Adrenal gland (tissue), 12 donors: ENCODE data around the gene KLHL22. TPM values are rescaled to one million over a fixed set of nuclear protein-coding genes. Genes with fewer than 3 reads are reported as not detected.
A peak's percentile ranks its signal among the peaks of the same experiment; 100 is the strongest.

ENCODE experiments used
- DNase-seq, 7 donors: peaks; one replicate each; pipeline ENCODE4 v3.0.0-alpha.2; 2019 to 2020
- H3K27ac ChIP-seq, 5 donors: fragments of 200-600 bp; sonication (generic) in 4 of 5; 1 replicate in 3 of 5; 2 replicates in 2 of 5; pipeline versions ENCODE4 v1.5.1 to v1.8.0; 2016 to 2020; ENCODE audit warnings: mild to moderate bottlenecking in 1 of 5
- H3K27me3 ChIP-seq: fragments of 200-600 bp; 2 replicates; pipeline ENCODE4 v1.8.0; 2021
- H3K36me3 ChIP-seq, 2 donors: fragments of 200-600 bp; replicated peaks in 1 of 2; 1 replicate in 1 of 2; 2 replicates in 1 of 2; pipeline versions ENCODE4 v1.5.1 to v1.8.0; 2018 to 2022
- H3K4me1 ChIP-seq, 2 donors: fragments of 200-600 bp; replicated peaks in 1 of 2; 1 replicate in 1 of 2; 2 replicates in 1 of 2; pipeline versions ENCODE4 v1.5.1 to v1.8.0; 2018 to 2021
- H3K4me3 ChIP-seq, 4 donors: fragments of 200-600 bp; sonication (generic) in 3 of 4; one replicate each; pipeline ENCODE4 v1.5.1; 2016 to 2018
- H3K9me3 ChIP-seq, 3 donors: fragments of 200-600 bp; sonication (generic) in 1 of 3; replicated peaks in 1 of 3; 1 replicate in 2 of 3; 2 replicates in 1 of 3; pipeline versions ENCODE4 v1.5.1 to v1.8.0; 2016 to 2021
- CTCF ChIP-seq, 6 experiments: fragments of 450-650 bp in 4 of 6; fragments of 200-600 bp in 2 of 6; sonication (generic) in 1 of 6; IDR thresholded peaks; 1 replicate in 5 of 6; 2 replicates in 1 of 6; pipeline versions ENCODE4 v1.5.1 to v1.8.0; 2016 to 2021; ENCODE audit warnings: antibody characterized with exemption in 6 of 6, mild to moderate bottlenecking in 2 of 6, moderate library complexity in 1 of 6
- POLR2A ChIP-seq, 2 donors: fragments of 450-650 bp; IDR thresholded peaks; one replicate each; pipeline ENCODE4 v1.6.1; 2017; ENCODE audit warnings: antibody characterized with exemption in 2 of 2, mild to moderate bottlenecking in 2 of 2, moderate library complexity in 1 of 2
- WGBS, 4 donors: extraction: QIAGEN DNeasy Blood & Tissue Kit in 2 of 4; methylation state at CpG; one replicate each; pipeline versions ENCODE4 v1.1.5 to v1.1.7; 2013 to 2017; 5-methylcytosine and 5-hydroxymethylcytosine counted together
- intact Hi-C, 2 donors: fragments of 100-400 bp; cut with DNase I; formaldehyde crosslinking; loops; one replicate each; pipeline versions ENCODE4 v1.14.1 to v1.15.0; 2022 to 2023
- polyA plus RNA-seq, 3 donors: library from polyadenylated mRNA; stranded (reverse); fragments of 200-250 nt in 2 of 3; fragments of 350-450 nt in 1 of 3; fragmentation: Illumina TruSeq in 1 of 3; extraction: RNeasy Lipid Tissue Mini Kit (QIAGEN cat#74804) in 1 of 3; gene quantifications; one replicate each; pipeline ENCODE4 v1.2.3, GENCODE V29; 2013 to 2014
- total RNA-seq, 9 donors: library from RNA; depleted of rRNA in 4 of 9; stranded (reverse); fragments of >200 nt in 4 of 9; fragments of 120-200 nt in 1 of 9; fragmentation: NEBNext Ultra II Directional in 1 of 9; extraction: Animal tissue kit (Norgen Biotek cat#: 25700) in 1 of 9; gene quantifications; one replicate each; pipeline versions ENCODE4 v1.1.0 to v1.2.4, GENCODE V29; 2013 to 2023
- donor health status: healthy with polysubstance abuse.
- donor health status: Bipolar disorder and iron deficiency.
- donor health status: DM: yes; HTN: yes; CAD: no.
- donor health status: DM: no; HTN: no; CAD: no.
- donor health status: DM: no; HTN: no; CAD: no.
- donor health status: DM: yes; HTN: yes; CAD: no.

Gene KLHL22
- total and polyA plus RNA-seq, 12 donors = 15.3 to 38.8 (median 27.6) TPM

GRCh38 chr22:20436768-20437612 is 58.6 kb downstream of the KLHL22 start:
- DNase-seq = no peak
- WGBS, 4 donors = 2 to 3% (median 3%) methylated on average over 37 to 61 of the region's 61 CpGs
- Histone ChIP-seq H3K4me3 (peak overlapping the region in 2 of 4 donors; percentile 16 to 60), H3K9me3 (no peaks in the 10 kb centered on the region), H3K27ac (peak overlapping the region in 3 of 5 donors; percentile 40 to 93 (median 47)), H3K36me3 (no peaks in the 10 kb centered on the region), H3K27me3 (peaks cover 33% of the 10 kb centered on the region), H3K4me1 (peaks cover 5 to 18% of the 10 kb centered on the region in 2 donors)
- TF ChIP-seq POLR2A (IDR thresholded peaks at IDR 0.05) = no peak
- TF ChIP-seq CTCF (IDR thresholded peaks at IDR 0.05) = no peak
- intact Hi-C loops = loop anchor here in 1 of 2 donors (10.0 kb wide), 1 partner anchor 48 kb away; no protein-coding TSS in a partner anchor

GRCh38 chr22:20436307-20436767 is 59.3 kb downstream of the KLHL22 start:
- DNase-seq = no peak
- Histone ChIP-seq H3K4me1 (peaks cover 8 to 21% of the 10 kb centered on the region in 2 donors), H3K9me3 (no peaks in the 10 kb centered on the region), H3K27me3 (peaks cover 40% of the 10 kb centered on the region), H3K36me3 (no peaks in the 10 kb centered on the region), H3K27ac (peak overlapping the region in 3 of 5 donors; percentile 40 to 93 (median 41)), H3K4me3 (peak overlapping the region in 2 of 4 donors; percentile 16 to 60)
- TF ChIP-seq CTCF (IDR thresholded peaks at IDR 0.05) = no peak
- no peak for TF ChIP-seq POLR2A (IDR thresholded peaks at IDR 0.05)
- intact Hi-C loops = loop anchor here in 1 of 2 donors (10.0 kb wide), 1 partner anchor 48 kb away; no protein-coding TSS in a partner anchor
- 0 to 3% (median 1%) methylated on average over 7 to 56 of the region's 56 CpGs for WGBS, 4 donors

DNA sequence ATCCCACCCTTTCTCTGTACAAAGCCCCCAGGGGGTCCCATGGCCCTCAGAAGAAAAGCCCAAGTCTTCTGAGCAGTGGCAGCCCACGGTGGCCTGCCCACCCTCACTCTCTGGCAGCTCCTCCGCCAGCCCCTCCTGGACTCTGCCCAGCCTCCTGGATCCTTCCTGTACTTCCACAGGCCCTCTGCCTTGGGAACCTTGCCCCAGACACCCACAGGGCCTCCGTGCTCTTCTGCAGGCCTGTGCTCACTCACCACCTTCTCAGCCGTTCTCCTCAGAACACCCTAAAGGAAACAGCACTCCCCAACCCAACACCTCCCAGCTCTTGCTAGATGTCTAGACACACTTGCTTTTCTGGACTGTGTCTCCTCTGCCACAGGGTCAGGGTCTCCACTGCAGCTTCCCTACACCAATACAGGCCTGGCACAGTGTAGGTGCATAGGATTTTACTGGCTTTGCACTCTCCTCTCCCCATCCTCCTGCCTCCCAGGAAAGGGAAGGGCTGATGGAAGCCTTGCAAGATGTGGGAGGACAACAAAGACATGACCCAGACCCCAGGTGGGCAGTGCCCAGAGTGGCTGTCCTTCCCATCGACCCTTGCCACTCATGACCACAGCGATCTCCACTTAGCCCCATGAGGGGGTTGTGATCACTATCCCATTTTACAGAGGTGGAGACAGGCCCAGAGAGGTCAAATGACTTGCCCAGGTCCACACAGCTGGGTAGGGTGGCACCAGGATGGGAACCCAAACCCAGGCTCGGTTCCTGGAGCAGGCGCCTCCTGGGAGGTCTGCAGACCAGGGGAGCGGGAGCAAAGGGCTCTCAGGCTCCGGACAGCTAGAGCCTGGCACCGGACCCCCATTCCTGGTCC is 59.9 kb downstream of the KLHL22 start:
- Histone ChIP-seq H3K4me3 (peak overlapping the region in 2 of 4 donors; percentile 16 to 60), H3K36me3 (no peaks in the 10 kb centered on the region), H3K27me3 (peaks cover 42% of the 10 kb centered on the region), H3K4me1 (peaks cover 14 to 28% of the 10 kb centered on the region in 2 donors), H3K27ac (peak overlapping the region in 1 of 5 donors; percentile 93), H3K9me3 (no peaks in the 10 kb centered on the region)
- no peak for TF ChIP-seq POLR2A (IDR thresholded peaks at IDR 0.05)
- no peak for TF ChIP-seq CTCF (IDR thresholded peaks at IDR 0.05)
- 70 to 81% (median 72%) methylated on average over 6 to 11 of the region's 11 CpGs for WGBS, 4 donors
- DNase-seq = no peak
- intact Hi-C loops = loop anchor here in 1 of 2 donors (10.0 kb wide), 1 partner anchor 49 kb away; no protein-coding TSS in a partner anchor
